GM21360 (cell line): Measurements from ENCODE around the gene TMEM200B.
"Not testable (repeated sequence)": the region's sequence is repeated elsewhere in the genome, so short reads cannot be mapped to it uniquely, and the experiment has no call there.

Source experiments
- ATAC-seq: cut with Tn5 transposase; IDR thresholded peaks from one replicate; pipeline ENCODE4 v1.9.1; 2021; ENCODE audit warnings: mild to moderate bottlenecking, moderate library complexity; ENCODE audit not compliant: unreplicated experiment

TMEM200B gene

GRCh38 chr1:29113413-29114117 is 10.1 kb downstream of the TMEM200B start:
- ATAC-seq, result no peak

DNA sequence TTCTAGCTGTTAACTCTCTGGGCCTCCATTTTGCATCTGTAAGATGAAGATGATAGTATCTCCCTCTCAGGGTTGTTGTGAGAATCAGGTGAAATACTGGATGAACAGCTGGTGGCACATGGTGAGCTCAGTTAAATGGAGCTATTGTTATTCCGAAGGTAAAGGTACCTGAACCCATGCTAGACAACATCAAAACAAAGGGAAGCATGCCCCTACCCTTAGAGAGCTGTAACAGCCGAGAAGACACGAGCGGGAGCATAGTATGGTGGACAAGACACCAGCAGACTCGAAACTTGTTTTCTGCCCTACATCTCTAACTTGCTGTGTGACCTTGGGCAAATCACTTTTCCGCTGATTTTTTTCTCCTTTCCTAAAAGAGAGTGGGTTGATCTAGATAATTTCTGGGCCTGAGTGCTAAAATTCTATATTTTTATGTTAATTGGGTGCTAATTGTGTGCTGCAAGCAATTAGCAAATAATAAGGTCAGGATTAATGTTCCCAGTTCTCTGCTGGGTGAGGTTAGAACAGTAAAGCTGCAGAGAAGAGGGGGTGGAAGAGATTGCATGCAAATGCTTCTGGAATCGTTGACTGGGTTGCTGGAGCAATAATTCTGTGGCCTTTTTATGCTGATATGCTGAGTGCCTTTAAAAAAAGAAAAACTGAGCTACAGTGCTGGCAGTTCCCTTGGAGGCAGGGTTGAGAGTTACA is 10.8 kb downstream of the TMEM200B start:
- ATAC-seq, result no peak

- not testable (repeated sequence) for ATAC-seq
These were observed 15.7 kb downstream of the TMEM200B start for GRCh38 chr1:29108041-29108440.

DNA sequence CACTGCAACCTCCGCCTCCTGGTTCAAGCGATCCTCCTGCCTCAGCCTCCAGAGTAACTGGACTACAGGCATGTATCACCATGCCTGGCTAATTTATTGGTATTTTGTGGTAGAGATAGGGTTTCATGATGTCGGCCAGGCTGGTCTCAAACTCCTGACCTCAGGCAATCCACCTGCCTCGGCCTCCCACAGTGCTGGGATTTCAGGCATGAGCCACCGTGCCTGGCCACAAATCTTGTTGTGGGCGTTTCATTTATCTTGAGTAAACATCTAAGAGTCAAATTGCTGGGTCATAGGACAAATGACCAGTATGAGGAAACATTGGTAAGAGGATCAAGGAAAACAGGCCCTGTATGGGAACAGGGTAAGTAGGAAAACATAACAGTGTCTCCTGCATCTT is 17.9 kb downstream of the TMEM200B start:
- no peak for ATAC-seq

DNA sequence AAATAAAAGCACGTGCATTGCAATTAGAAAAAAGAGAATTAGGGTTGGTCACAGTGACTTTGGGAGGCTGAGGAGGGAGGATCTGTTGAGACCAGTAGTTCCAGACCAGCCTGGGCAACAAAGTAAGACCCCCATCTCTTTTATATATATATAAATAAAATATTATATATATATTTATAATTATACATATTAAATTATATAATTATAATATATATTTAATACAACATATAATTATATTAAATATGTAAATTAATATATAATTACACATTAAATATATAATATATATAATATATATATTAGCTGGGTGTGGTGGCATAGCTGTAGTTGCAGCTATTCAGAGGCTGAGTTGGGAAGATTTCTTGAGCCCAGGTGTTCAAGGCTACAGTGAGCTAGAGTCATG is 23.2 kb downstream of the TMEM200B start:
- ATAC-seq, result no peak

GRCh38 chr1:29099286-29099685 is 24.4 kb downstream of the TMEM200B start:
- no peak for ATAC-seq

DNA sequence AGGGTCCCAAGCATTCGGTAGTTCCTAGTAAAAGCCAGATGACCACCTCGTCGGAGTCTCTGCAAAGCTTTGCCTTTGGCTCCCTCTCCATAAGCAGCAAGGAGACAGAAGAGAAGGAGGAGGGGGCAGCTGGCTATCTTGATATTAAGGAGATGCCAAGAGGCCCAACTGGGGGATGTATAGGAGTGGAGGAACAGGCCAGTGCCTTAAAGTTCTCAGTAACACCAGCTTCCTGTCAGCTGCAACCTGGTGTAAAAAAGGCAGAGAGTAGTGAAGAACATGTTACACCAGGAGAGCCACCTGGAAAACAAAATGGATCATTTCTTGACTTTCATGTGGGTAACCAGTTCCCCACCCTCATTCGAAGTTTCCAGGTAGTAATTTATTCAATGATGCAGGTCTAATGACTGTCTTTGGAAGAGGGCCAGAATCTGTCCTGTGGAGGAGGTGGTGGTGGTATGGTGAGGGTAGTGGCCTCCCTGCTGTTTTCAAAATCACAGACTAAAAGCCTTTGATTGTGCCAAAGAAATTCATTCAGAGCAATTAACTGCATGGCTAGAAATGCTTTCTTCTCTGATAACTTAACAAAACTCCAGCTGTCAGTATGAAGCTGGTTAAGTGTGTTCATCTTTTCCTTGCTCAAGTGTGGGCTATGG is 27.3 kb downstream of the TMEM200B start:
- no peak for ATAC-seq

DNA sequence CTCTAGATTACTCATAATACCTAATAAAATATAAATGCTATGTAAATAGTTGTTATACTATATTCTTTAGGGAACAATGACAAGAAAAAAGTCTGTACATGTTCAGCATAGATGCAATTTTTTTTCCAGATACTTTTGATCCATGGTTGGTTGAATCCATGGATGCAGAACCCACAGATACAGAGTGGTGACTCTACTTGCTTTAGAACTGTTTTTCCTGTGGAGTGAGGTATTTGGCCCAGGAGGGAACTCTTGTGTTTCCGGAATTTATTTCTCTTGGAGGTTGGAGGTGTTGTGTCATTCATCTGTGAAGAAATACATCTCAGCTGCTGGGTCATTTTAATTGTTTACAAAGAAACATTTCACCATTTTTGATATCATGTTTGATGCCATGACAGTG is 28.7 kb downstream of the TMEM200B start:
- ATAC-seq, result no peak

- ATAC-seq, result no peak
These were observed 29.3 kb downstream of the TMEM200B start for GRCh38 chr1:29094433-29094832.

- ATAC-seq, result not testable (repeated sequence)
These were observed 31.0 kb downstream of the TMEM200B start for GRCh38 chr1:29092704-29093103.

DNA sequence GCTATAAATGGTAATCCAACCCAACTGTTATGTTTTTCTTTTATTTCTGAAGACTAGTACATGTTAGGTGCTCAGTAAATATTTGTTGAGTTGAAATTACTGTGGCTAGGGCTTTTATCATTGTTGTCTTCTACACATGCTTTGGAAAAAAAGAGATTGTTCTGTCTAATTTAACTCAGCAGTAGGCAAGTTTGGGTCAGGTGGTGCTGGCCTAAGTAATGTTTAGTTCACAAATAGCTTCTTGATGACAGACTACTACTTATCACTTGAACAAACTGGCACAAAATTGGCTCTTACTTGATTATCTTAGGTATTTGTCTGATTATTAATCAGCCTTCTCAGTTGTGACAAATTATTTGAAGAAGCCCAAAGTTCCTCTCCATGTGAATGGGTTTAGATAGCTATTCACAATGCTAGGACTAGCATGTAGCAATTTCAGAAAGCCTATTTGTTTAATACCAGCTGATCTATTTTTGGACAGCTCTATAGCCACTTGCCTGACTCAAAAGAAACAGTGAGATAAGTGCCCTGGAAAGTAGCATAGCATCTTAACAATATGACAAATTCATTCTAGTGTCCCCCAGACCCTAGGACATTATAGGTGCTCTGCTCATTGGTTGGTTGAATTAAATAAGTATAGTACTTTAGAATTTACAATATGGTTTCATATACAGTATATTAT is 32.6 kb downstream of the TMEM200B start:
- no peak for ATAC-seq

- ATAC-seq, result no peak
These were observed 39.5 kb downstream of the TMEM200B start for GRCh38 chr1:29084196-29084521.

DNA sequence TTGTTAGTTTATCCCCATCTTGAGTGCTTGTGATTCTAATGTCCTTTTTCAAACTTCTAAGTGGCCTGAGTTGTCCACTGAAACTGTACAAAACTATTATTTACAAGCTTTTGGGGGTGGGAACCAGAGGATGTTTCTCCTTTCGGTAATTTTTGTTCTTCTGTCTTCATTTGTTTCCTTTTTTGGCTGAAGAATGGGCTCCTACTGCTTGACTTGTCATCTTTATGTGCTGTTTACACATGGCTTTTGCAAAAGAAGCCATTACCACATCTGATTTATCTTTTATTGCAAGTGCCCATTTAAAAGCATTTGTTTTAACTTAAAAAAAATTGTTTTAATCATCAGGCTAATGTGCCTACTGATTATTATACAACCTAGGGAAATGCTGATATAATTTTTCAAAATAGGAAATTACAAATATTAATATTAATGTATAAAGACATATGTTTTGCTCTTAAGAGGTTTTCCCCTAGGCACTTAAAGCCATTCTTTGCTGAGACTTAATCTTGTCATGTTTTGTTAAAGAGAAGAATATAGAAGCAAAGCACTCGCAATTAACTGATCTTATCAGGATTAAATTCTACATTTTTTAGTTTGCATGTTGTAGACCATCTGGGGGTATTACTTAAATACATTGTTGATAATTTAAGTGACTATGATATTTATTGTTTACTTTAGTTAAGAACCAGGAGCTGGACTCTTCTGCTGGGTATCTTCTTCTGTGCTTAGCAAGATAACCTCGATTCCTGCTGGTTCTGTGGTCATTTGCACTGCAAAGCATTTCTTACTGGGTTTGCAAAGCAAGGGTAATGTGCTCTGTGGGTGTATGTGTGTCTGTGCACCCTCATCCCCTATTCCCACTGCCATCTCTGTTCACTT is 40.1 kb downstream of the TMEM200B start:
- no peak for ATAC-seq

GRCh38 chr1:29082519-29082918 is 41.2 kb downstream of the TMEM200B start:
- ATAC-seq, result no peak

DNA sequence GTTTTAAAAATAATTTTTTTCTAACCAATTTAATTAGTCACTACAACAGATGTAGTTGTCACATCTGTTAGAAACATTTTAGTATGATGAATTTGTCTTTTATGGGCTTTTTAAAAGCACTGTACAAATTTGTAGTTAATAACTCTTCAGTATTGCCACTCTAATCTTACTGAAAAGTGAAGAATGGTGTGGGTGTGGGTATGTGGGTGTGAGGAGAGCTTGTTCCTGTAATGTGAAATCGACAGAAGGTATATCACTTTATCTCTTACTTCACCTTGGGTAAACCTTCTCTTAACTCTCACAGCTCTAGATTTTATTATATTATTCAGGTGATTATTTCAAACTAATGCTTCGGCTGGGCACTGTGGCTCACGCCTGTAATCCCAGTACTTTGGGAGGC is 42.5 kb downstream of the TMEM200B start:
- no peak for ATAC-seq

- ATAC-seq, result not testable (repeated sequence)
These were observed 43.6 kb downstream of the TMEM200B start for GRCh38 chr1:29079916-29080629.

- no peak for ATAC-seq
These were observed 46.5 kb downstream of the TMEM200B start for GRCh38 chr1:29077155-29077554.
